Epithelial cell of esophagus (primary cell): ENCODE measurements around the gene RAD54L.
A peak's percentile ranks its signal among the peaks of the same experiment; 100 is the strongest.

Experiments used
- DNase-seq: peaks from one replicate; pipeline ENCODE4 v3.0.0; 2010; ENCODE audit warnings: low read depth
- H3K4me3 ChIP-seq: 2 replicates; pipeline ENCODE4 v1.5.1; 2011; ENCODE audit warnings: mild to moderate bottlenecking, low read length, control low read depth
- TF ChIP-seq, protein P1 (sequence below): IDR thresholded peaks from 2 replicates; pipeline ENCODE4 v1.5.1; 2011; ENCODE audit warnings: low read depth, mild to moderate bottlenecking, low read length, control low read depth, inconsistent platforms; ENCODE audit not compliant: insufficient read depth; ENCODE audit errors: missing control alignments

Gene RAD54L

DNA sequence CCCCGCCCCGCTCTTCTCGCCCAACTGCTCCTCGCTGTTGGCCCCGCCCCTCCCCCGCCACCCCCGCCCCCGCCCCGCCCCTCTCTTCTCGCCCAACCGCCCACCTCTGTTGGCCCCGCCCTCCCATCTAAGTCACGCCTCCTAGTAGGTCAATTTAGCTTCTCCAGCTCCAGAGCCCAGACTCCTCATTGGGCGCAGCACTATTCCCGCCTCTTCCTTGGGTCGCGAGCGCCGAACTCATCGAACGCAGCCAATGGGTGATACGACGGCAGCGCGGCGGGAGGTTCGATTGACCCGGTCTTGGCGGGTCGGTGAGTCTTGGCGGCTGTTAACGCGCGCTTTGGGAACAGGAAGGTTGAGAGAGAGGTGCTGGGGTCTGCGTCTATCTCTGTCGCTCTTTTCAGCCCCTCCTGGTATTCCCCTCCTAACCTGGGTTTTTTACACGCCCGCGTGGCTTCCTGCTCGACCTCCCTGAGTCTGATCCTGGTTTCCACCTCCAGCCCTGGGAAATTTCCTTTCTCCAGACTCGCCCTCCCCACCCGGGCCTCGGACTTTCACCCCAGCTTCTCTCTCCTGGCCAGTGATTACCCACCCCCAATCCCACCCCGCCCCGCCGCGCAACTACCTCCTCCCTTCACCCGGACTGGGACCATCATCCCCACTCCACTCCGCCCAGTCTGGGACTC lies at the start of gene RAD54L:
TSS of gene RAD54L (plus strand) at position 328 of the 686 bp plus-strand sequence. CDS start 643 bp downstream, outside the sequence.
- peak; percentile 99 for DNase-seq
- peak within 1 kb of the TSS; percentile 85 for H3K4me3 ChIP-seq

DNA sequence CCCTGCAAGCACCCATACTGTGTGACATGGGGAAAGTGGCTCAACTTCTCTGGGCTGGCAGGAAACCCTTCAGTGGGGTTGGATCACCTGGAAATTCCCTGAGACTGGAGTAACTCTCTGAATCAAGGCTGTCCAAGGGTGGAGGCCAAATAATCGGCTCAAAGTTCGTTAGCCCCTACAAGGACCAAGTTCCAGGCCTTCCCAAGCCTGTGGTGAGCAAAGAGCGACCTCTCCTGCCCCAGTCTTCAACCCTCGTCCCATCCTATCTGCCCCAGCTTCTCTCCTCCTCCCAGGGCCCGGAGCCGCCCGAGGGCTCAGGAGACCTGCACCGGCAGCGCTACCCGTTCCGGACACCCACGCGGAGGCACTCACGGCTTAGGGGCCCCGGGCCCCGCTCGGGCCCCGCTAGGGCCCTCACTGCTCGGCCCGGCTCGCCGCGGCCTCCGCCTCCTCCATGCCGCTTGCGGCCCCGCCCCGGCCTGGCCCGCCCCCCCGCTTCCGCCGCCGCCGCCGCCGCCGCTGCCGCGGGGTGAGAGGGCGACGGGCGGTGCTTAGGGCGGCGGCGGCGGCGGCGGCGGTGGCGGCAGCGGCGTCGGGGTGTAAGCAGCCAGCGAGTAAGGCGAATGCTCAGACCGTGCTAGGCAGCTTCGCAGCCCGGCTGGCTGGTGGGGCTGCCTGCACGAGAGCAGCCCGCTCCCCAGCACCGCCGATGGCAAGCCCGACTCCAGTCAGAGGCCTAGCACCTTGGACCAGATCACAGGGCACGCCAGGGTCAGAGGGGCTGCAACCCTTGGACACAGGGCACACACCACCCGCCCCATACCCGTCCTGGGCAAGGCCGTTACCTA lies 49.4 kb upstream of the RAD54L start, which contains the start of gene POMGNT1:
TSS of gene POMGNT1 (minus strand) at position 471 of the 848 bp plus-strand sequence. CDS start 613 bp downstream, outside the sequence.
- peak within 1 kb of the TSS; percentile 93 for H3K4me3 ChIP-seq
- peak; percentile 75 for DNase-seq
- TF ChIP-seq, protein P1, sequence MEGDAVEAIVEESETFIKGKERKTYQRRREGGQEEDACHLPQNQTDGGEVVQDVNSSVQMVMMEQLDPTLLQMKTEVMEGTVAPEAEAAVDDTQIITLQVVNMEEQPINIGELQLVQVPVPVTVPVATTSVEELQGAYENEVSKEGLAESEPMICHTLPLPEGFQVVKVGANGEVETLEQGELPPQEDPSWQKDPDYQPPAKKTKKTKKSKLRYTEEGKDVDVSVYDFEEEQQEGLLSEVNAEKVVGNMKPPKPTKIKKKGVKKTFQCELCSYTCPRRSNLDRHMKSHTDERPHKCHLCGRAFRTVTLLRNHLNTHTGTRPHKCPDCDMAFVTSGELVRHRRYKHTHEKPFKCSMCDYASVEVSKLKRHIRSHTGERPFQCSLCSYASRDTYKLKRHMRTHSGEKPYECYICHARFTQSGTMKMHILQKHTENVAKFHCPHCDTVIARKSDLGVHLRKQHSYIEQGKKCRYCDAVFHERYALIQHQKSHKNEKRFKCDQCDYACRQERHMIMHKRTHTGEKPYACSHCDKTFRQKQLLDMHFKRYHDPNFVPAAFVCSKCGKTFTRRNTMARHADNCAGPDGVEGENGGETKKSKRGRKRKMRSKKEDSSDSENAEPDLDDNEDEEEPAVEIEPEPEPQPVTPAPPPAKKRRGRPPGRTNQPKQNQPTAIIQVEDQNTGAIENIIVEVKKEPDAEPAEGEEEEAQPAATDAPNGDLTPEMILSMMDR = no peak

More for the DNA sequence above, at the start of gene RAD54L:
- TF ChIP-seq, protein P1 = no peak

DNA sequence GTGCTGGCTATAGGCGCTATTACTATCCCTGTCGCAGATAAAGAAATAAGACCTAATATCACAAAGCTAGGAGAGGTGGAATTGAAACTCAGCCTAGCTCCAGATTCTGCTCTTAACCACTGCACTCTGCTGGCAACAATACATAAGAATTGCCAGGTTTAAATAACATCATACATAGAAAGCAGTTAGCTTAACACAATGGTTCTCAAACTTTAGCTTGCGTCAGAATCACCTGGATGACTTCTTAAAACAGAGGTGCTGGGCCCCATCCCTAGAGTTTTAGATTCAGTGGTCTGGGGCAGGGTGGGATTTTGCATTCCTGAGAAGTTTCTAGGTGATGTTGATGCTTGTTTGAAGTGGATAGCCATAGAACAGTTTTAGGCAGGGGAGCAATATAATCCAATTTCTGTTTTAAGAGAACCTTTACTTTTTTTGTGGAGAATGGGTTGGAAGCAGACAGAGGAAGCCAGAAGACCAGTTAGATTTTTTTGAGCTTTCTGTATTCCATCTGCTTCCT lies 48.3 kb upstream of the RAD54L start:
- DNase-seq = no peak
- H3K4me3 ChIP-seq = no peak overlapping the region
- TF ChIP-seq, protein P1 = no peak

DNA sequence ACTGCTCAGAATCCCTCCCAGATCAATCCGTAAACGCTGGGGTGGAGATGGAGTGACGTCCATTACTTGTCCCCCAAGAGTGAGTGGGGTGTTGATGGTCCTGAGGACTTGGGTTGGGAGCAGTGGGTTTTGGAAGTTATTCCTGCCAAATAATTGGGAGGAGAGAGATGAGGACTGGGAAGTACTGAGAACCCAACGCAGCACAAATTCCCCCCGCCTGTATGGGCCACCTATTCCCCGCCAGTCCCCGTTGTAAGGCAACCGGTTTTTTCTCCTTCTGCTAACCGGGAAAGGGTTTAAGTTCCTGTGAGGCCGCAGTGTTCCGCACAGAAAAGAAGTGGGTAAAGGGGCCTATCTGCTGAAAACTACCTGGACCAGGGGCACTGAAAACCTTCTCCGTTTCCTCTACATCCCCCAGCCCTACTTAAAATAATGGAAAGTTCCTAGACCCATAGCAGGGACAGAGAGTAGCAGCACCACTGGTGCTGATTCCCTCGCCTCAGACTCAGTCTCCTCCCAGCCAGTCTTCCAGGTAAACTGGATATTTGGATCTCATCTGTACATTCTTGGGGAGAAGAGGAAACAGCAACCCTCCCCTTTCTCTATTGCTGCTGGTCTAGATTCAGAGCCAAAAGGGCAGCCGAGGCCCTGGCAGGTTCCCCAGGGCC lies 43.7 kb upstream of the RAD54L start:
- no peak for DNase-seq
- TF ChIP-seq, protein P1 = no peak
- peak overlapping the region; percentile 74 for H3K4me3 ChIP-seq

DNA sequence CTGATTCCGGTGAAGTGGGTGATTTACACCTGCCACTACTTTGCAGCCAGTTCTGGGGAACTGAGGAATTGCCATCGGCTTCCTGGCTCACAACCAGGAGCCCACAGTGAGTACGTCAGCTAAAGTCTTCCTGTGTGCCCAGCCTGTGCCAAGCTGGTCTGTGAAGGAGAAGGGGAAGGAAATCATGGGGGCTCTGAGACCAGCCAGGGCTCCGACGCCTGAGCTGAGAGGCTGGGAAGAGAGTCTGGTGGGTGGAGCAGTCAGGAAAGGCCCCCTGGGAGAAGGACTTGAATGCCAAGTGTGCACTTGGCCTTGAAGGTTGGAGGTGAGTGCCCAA lies 43.2 kb upstream of the RAD54L start:
- TF ChIP-seq, protein P1 = no peak
- DNase-seq = no peak
- peak overlapping the region; percentile 74 for H3K4me3 ChIP-seq

DNA sequence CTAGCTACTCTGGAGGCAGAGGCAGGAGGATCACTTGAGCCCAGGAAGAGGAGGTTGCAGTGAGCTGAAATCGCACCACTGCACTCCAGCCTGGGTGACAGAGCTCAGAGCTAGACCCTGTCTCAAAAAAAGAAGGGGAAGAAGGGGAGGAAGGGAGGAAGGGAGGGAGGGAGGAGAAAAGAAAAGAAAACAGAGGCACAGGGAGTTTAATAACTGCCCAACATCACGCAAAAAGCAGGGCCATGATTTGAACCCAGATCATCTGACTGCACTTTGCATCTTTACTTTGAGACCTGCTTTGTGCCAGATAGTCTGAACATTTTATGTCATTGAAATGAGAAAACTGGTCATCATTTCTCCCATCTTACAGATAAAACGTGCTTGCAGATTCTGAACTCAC lies 42.4 kb upstream of the RAD54L start:
- no peak overlapping the region for H3K4me3 ChIP-seq
- TF ChIP-seq, protein P1 = no peak
- no peak for DNase-seq
